Measurements from ENCODE around the gene HRK. TPM values are rescaled to one million over a fixed set of nuclear protein-coding genes. Genes with fewer than 3 reads are reported as not detected.
A peak's percentile ranks its signal among the peaks of the same experiment; 100 is the strongest.

Gene HRK
- total and polyA plus RNA-seq, 9 donors = 0.13 to 0.64 (median 0.29) TPM

DNA sequence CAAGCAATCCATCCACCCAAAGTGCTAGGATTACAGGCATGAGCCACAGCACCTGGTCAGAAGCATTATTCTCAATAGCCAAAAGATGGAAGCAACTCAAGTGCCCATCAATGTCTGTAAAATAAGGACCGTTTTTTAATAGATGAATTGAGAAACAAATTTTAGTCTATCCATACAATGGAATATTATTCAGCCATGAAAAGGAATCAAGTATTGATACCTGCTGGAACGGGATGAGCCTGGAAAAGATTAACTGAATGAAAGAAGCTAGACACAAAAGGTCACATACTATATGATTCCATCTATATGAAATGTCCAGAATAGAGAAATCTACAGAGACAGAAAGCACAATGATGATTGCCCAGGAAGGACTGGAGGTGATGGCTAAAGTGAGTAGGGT lies 20.4 kb upstream of the HRK start:
- H3K27me3 ChIP-seq (ENCODE audit: control insufficient read depth, insufficient read depth, low read length) = peaks cover 8% of the 10 kb centered on the region
- no peak for DNase-seq
- WGBS (ENCODE audit: insufficient coverage) = no CpG with 5 or more reads among the region's 2 CpGs
- no peak overlapping the region for H3K27ac ChIP-seq (ENCODE audit: low read length)
- no peak overlapping the region for H3K4me3 ChIP-seq (ENCODE audit: low read length)
- H3K9me3 ChIP-seq (replicated peaks; ENCODE audit: control insufficient read depth, low read depth, low read length) = no peaks in the 10 kb centered on the region
- no peaks in the 10 kb centered on the region for H3K36me3 ChIP-seq (ENCODE audit: control insufficient read depth, insufficient read depth, low read length)
- no peaks in the 10 kb centered on the region for H3K4me1 ChIP-seq (ENCODE audit: control insufficient read depth, insufficient read depth, low read length)

- no CpG with 5 or more reads among the region's 3 CpGs for WGBS (ENCODE audit: insufficient coverage)
- no peaks in the 10 kb centered on the region for H3K36me3 ChIP-seq (ENCODE audit: control insufficient read depth, insufficient read depth, low read length)
- DNase-seq = no peak
- H3K4me1 ChIP-seq (ENCODE audit: control insufficient read depth, insufficient read depth, low read length) = no peaks in the 10 kb centered on the region
- no peak overlapping the region for H3K4me3 ChIP-seq (ENCODE audit: low read length)
- no peaks in the 10 kb centered on the region for H3K9me3 ChIP-seq (replicated peaks; ENCODE audit: control insufficient read depth, low read depth, low read length)
- H3K27me3 ChIP-seq (ENCODE audit: control insufficient read depth, insufficient read depth, low read length) = peaks cover 9% of the 10 kb centered on the region
- H3K27ac ChIP-seq (ENCODE audit: low read length) = no peak overlapping the region
These were observed 17.4 kb upstream of the HRK start for GRCh38 chr12:116898669-116899068.

DNA sequence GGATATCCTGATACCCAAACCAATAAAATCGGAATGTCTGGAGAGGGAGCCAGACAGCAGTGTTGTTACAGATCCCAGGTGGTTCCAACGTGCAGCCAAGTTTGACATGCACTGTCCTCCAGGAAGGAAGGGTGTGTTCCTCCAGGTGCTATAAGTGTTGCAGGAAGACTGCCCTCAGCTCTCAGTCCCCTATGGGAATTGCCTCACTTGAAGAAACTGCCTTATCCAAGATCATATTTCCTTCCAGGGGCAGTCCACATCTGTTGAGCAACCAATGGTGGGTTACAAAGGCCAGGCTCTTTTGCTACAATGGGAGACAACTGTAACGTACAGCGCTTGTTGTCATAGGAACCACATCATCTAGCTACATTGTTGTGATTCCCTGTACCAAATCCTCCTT lies 16.2 kb upstream of the HRK start:
- 55% methylated on average over 4 of the region's 4 CpGs for WGBS (ENCODE audit: insufficient coverage)
- Histone ChIP-seq H3K27ac (ENCODE audit: low read length) (no peak overlapping the region), H3K36me3 (ENCODE audit: control insufficient read depth, insufficient read depth, low read length) (no peaks in the 10 kb centered on the region), H3K27me3 (ENCODE audit: control insufficient read depth, insufficient read depth, low read length) (peaks cover 9% of the 10 kb centered on the region), H3K9me3 (replicated peaks; ENCODE audit: control insufficient read depth, low read depth, low read length) (no peaks in the 10 kb centered on the region), H3K4me1 (ENCODE audit: control insufficient read depth, insufficient read depth, low read length) (no peaks in the 10 kb centered on the region), H3K4me3 (ENCODE audit: low read length) (no peak overlapping the region)
- DNase-seq = no peak

DNA sequence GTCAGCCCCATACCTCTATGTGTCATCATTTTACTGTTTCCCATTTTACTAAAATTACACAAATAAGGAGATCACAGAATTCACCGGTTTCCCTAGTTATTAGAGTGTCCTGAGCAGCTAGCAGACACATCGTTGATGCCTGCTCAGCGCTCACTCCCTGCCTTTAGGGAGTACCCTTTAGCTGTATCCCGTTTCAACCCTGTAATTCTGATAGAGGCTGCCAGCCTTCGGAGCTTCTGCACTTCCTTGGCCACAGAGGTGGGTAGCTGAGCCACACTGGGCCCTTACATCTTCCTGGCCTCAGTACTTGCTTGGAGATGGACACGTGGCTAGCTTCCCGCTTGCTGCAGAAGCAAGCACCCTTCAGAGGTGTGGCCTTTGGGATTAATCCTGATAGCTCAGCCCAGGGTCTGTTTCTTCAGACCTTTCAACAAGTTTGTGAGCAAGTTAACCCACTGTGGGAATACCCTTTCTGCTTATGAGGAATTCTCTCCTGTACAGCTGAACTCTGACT lies 15.2 kb upstream of the HRK start:
- 53% methylated on average over 6 of the region's 7 CpGs for WGBS (ENCODE audit: insufficient coverage)
- no peaks in the 10 kb centered on the region for H3K4me1 ChIP-seq (ENCODE audit: control insufficient read depth, insufficient read depth, low read length)
- no peak overlapping the region for H3K27ac ChIP-seq (ENCODE audit: low read length)
- no peak overlapping the region for H3K4me3 ChIP-seq (ENCODE audit: low read length)
- H3K36me3 ChIP-seq (ENCODE audit: control insufficient read depth, insufficient read depth, low read length) = no peaks in the 10 kb centered on the region
- peaks cover 9% of the 10 kb centered on the region for H3K27me3 ChIP-seq (ENCODE audit: control insufficient read depth, insufficient read depth, low read length)
- no peaks in the 10 kb centered on the region for H3K9me3 ChIP-seq (replicated peaks; ENCODE audit: control insufficient read depth, low read depth, low read length)
- DNase-seq = no peak

- Histone ChIP-seq H3K36me3 (ENCODE audit: control insufficient read depth, insufficient read depth, low read length) (no peaks in the 10 kb centered on the region), H3K27ac (ENCODE audit: low read length) (no peak overlapping the region), H3K27me3 (ENCODE audit: control insufficient read depth, insufficient read depth, low read length) (peaks cover 4% of the 10 kb centered on the region), H3K9me3 (replicated peaks; ENCODE audit: control insufficient read depth, low read depth, low read length) (no peaks in the 10 kb centered on the region), H3K4me1 (ENCODE audit: control insufficient read depth, insufficient read depth, low read length) (no peaks in the 10 kb centered on the region), H3K4me3 (ENCODE audit: low read length) (no peak overlapping the region)
- no peak for DNase-seq
- no CpG with 5 or more reads among the region's 3 CpGs for WGBS (ENCODE audit: insufficient coverage)
These were observed 13.7 kb upstream of the HRK start for GRCh38 chr12:116894913-116895312.

DNA sequence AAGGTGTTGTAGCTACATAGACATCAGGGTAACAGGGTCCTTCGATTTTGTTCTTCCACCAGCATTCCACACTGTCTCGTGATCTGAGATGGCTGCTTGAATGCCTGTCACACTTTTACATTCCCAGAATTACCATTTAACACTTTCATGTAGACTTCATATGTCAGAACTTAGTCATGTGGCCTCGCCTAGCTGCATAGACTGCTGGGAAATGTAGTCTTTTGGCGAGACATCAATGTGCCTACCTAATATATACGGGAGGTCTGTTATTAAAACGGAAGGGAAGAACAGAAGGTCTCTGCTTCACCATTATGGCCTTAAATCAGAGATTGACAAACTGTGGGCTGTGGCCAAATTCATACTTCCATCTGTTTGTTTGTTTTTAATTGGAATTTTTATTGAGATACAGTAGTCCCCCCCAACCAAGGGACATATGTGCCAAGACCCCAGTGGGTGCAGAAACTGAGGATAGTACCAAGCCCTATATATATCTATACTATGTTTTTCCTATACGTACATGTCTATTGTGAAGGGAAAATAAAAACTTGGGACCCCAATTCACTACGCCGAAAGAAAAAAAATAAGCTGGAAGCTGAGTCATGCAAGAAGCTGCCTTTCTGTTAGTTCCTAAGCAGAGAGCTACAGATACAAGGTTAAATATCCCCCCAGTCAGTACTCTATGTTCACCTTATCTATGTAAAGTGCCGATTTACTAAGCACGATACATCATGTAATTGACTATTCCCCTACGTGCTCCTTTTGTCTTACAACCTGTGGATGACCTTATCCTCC lies 11.3 kb upstream of the HRK start:
- Histone ChIP-seq H3K4me1 (ENCODE audit: control insufficient read depth, insufficient read depth, low read length) (no peaks in the 10 kb centered on the region), H3K27ac (ENCODE audit: low read length) (no peak overlapping the region), H3K27me3 (ENCODE audit: control insufficient read depth, insufficient read depth, low read length) (peaks cover 4% of the 10 kb centered on the region), H3K36me3 (ENCODE audit: control insufficient read depth, insufficient read depth, low read length) (no peaks in the 10 kb centered on the region), H3K9me3 (replicated peaks; ENCODE audit: control insufficient read depth, low read depth, low read length) (no peaks in the 10 kb centered on the region), H3K4me3 (ENCODE audit: low read length) (no peak overlapping the region)
- 80% methylated on average over 4 of the region's 12 CpGs for WGBS (ENCODE audit: insufficient coverage)
- no peak for DNase-seq

- WGBS (ENCODE audit: insufficient coverage) = 84% methylated on average over 3 of the region's 3 CpGs
These were observed 9.8 kb upstream of the HRK start for GRCh38 chr12:116891019-116891418.

DNA sequence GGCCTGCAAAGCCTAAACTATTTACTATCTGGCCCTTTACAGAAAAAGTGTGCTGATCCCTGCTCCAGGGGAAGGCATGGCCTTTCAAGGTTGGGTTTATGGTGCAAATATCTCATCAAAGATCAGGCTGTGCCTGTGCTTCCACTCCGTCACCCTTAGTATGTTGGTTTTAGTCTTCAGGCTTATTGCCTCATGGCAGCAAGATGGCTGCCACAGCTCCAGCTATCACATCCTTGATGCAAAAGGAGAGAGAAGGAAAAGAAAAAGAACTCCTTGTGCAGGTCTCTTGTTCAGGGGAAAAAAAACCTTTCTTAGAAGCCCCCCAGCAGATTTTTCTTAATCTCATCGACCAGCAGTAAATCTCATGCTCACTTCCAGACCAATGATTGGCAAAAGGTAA lies 9.1 kb upstream of the HRK start:
- Histone ChIP-seq H3K36me3 (ENCODE audit: control insufficient read depth, insufficient read depth, low read length) (no peaks in the 10 kb centered on the region), H3K27ac (ENCODE audit: low read length) (no peak overlapping the region), H3K4me3 (ENCODE audit: low read length) (no peak overlapping the region), H3K4me1 (ENCODE audit: control insufficient read depth, insufficient read depth, low read length) (no peaks in the 10 kb centered on the region), H3K27me3 (ENCODE audit: control insufficient read depth, insufficient read depth, low read length) (no peaks in the 10 kb centered on the region), H3K9me3 (replicated peaks; ENCODE audit: control insufficient read depth, low read depth, low read length) (no peaks in the 10 kb centered on the region)
- DNase-seq = no peak
- no CpG with 5 or more reads among the region's 2 CpGs for WGBS (ENCODE audit: insufficient coverage)

More at GRCh38 chr12:116891019-116891418, 9.8 kb upstream of the HRK start:
- Histone ChIP-seq H3K27me3 (ENCODE audit: control insufficient read depth, insufficient read depth, low read length) (no peaks in the 10 kb centered on the region), H3K27ac (ENCODE audit: low read length) (no peak overlapping the region), H3K4me3 (ENCODE audit: low read length) (no peak overlapping the region), H3K36me3 (ENCODE audit: control insufficient read depth, insufficient read depth, low read length) (no peaks in the 10 kb centered on the region), H3K4me1 (ENCODE audit: control insufficient read depth, insufficient read depth, low read length) (no peaks in the 10 kb centered on the region), H3K9me3 (replicated peaks; ENCODE audit: control insufficient read depth, low read depth, low read length) (no peaks in the 10 kb centered on the region)
- no peak for DNase-seq

GRCh38 chr12:116887897-116888296 lies 6.7 kb upstream of the HRK start:
- peaks cover 17% of the 10 kb centered on the region for H3K27me3 ChIP-seq (ENCODE audit: control insufficient read depth, insufficient read depth, low read length)
- no peaks in the 10 kb centered on the region for H3K36me3 ChIP-seq (ENCODE audit: control insufficient read depth, insufficient read depth, low read length)
- no peak for DNase-seq
- no peak overlapping the region for H3K27ac ChIP-seq (ENCODE audit: low read length)
- no CpG with 5 or more reads among the region's 6 CpGs for WGBS (ENCODE audit: insufficient coverage)
- H3K9me3 ChIP-seq (replicated peaks; ENCODE audit: control insufficient read depth, low read depth, low read length) = no peaks in the 10 kb centered on the region
- H3K4me3 ChIP-seq (ENCODE audit: low read length) = no peak overlapping the region
- peaks cover 3% of the 10 kb centered on the region for H3K4me1 ChIP-seq (ENCODE audit: control insufficient read depth, insufficient read depth, low read length)

DNA sequence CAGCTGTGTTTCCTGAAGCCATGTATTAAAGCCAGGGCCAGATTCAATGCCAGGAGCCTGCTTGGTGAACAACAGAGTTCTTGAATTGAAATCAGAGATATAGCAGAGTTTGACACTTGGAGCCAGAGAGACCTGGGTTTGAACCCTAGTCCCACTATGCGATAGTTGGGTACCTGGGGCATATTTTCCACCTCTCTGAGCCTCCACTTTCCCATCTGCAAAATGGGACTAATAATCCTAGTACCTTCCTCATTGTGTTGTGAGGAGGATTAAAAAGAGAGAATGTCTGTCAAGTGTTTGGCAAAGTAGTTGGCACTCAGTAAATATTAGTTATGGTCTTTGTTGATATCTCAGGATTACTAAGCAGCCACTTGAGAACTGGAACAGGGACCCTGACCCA lies 6.0 kb upstream of the HRK start:
- H3K27ac ChIP-seq (ENCODE audit: low read length) = no peak overlapping the region
- no peaks in the 10 kb centered on the region for H3K36me3 ChIP-seq (ENCODE audit: control insufficient read depth, insufficient read depth, low read length)
- H3K9me3 ChIP-seq (replicated peaks; ENCODE audit: control insufficient read depth, low read depth, low read length) = no peaks in the 10 kb centered on the region
- H3K27me3 ChIP-seq (ENCODE audit: control insufficient read depth, insufficient read depth, low read length) = peaks cover 23% of the 10 kb centered on the region
- H3K4me3 ChIP-seq (ENCODE audit: low read length) = no peak overlapping the region
- peak; percentile 40 for DNase-seq
- H3K4me1 ChIP-seq (ENCODE audit: control insufficient read depth, insufficient read depth, low read length) = peaks cover 8% of the 10 kb centered on the region
- no CpG with 5 or more reads among the region's 1 CpG for WGBS (ENCODE audit: insufficient coverage)
